ENCODE data around the gene LRRC14B.

LRRC14B gene

DNA sequence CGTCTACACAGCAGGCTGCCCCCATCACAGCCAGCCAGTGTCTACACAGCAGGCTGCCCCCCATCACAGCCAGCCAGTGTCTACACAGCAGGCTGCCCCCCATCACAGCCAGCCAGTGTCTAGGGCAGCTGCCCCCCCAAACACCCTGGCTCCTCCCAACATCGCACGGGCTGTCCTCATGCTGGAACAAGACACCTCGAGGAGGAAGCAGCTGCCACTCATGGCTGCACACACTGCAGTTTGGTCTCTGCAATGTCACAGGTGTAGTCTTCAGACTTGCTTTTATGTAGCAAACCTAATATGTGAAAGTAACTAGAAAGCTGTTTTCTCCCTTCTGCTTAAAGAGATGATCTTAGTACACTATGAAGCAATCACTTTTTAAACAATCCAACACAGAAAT is 9.7 kb downstream of the LRRC14B start:
- TF ChIP-seq, protein P1, sequence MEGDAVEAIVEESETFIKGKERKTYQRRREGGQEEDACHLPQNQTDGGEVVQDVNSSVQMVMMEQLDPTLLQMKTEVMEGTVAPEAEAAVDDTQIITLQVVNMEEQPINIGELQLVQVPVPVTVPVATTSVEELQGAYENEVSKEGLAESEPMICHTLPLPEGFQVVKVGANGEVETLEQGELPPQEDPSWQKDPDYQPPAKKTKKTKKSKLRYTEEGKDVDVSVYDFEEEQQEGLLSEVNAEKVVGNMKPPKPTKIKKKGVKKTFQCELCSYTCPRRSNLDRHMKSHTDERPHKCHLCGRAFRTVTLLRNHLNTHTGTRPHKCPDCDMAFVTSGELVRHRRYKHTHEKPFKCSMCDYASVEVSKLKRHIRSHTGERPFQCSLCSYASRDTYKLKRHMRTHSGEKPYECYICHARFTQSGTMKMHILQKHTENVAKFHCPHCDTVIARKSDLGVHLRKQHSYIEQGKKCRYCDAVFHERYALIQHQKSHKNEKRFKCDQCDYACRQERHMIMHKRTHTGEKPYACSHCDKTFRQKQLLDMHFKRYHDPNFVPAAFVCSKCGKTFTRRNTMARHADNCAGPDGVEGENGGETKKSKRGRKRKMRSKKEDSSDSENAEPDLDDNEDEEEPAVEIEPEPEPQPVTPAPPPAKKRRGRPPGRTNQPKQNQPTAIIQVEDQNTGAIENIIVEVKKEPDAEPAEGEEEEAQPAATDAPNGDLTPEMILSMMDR (IDR thresholded peaks at IDR 0.05; ENCODE audit: unreplicated experiment in 3 of 3): no peak
- H3K27me3 Mint-ChIP-seq (ENCODE audit: low read depth): no peaks in the 10 kb centered on the region
- no peak overlapping the region for H3K27ac Mint-ChIP-seq
- H3K9me3 Mint-ChIP-seq: no peaks in the 10 kb centered on the region
- peaks cover 24% of the 10 kb centered on the region for H3K4me1 Mint-ChIP-seq
- peaks cover 27% of the 10 kb centered on the region for H3K36me3 Mint-ChIP-seq (ENCODE audit: low read depth)
- no peak overlapping the region for H3K4me3 Mint-ChIP-seq

DNA sequence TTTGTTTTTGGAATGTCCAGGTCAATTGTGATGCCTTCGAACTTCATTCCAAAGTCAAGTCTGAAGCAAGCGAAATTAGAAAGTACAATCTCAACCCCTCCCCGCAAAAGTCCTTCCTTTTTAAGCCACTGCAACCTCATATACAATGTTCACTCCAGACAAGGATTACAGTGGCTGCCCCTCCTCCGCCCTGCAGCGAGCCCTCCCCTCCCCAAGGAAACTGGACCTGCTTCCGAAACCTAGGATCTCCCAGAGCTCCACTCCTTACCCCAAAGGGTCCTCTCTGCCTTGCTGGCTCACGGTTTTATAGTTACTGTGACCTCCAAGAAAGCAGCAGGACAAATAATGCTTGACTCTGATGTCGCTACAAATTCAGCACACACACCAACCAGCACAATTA is 10.4 kb downstream of the LRRC14B start:
- Mint-ChIP-seq H3K27ac (no peak overlapping the region), H3K27me3 (ENCODE audit: low read depth) (no peaks in the 10 kb centered on the region), H3K4me1 (peaks cover 24% of the 10 kb centered on the region)

DNA sequence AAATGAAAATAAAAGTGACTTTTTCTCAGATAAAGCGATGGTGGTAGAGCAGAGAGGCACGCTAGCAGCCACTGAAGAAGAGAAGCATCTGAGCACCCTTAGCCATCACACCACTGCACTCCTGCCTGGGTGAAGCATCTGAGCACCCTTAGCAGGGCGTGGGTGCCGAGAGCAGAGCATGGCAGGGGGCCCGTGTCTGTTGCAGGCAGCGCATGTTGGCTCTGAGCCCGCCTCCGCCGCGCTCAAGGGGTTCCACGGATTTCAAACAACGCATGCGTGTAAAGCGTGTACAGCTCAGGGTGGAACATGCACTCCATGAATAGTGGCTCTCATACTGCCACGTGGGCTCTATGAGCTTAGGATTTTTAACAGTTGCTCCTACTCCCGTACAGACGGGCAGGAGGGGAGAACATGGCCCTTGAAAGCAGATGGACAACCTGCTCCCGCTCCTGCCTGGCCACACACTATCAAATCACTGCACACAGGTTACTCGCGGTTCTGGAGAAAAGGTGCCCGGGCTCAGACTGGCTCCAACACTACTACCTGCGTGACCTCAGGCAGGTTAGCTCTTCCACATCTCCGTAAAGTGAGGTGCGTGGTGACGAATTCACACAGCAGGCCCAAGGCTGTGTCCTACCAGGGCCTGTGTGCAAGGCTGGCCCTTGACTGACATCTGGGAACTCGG is 12.1 kb downstream of the LRRC14B start:
- Mint-ChIP-seq H3K9me3 (no peaks in the 10 kb centered on the region), H3K27me3 (ENCODE audit: low read depth) (no peaks in the 10 kb centered on the region), H3K36me3 (ENCODE audit: low read depth) (peaks cover 30% of the 10 kb centered on the region), H3K4me3 (no peak overlapping the region), H3K27ac (no peak overlapping the region), H3K4me1 (peaks cover 31% of the 10 kb centered on the region)
- TF ChIP-seq, protein P1 (IDR thresholded peaks at IDR 0.05; ENCODE audit: unreplicated experiment in 3 of 3): no peak

More for the DNA sequence above, 10.4 kb downstream of the LRRC14B start:
- no peak overlapping the region for H3K4me3 Mint-ChIP-seq
- TF ChIP-seq, protein P1 (IDR thresholded peaks at IDR 0.05; ENCODE audit: unreplicated experiment in 3 of 3): no peak
- peaks cover 30% of the 10 kb centered on the region for H3K36me3 Mint-ChIP-seq (ENCODE audit: low read depth)
- no peaks in the 10 kb centered on the region for H3K9me3 Mint-ChIP-seq

DNA sequence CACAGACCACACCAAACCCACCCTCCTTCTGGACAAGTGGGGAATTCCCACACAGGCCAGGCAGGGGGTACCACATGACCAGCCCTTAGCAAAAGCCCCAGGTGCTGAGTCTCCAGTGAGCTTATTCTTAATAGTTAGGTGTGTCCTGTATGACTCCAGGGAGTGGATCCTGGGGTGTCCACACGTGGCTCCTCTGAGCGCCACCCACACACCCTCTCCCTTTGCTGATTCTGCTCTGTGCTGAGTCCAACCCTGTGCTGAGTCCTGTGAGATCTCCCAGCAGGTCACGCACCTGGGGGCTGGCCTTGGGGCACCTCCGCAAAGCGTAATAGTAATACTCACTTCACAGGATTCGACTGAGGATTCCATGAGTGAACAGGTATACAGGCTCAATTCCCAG is 12.7 kb downstream of the LRRC14B start:
- Mint-ChIP-seq H3K4me3 (no peak overlapping the region), H3K27me3 (ENCODE audit: low read depth) (no peaks in the 10 kb centered on the region), H3K4me1 (peaks cover 37% of the 10 kb centered on the region), H3K9me3 (no peaks in the 10 kb centered on the region), H3K27ac (no peak overlapping the region), H3K36me3 (ENCODE audit: low read depth) (peaks cover 30% of the 10 kb centered on the region)
- TF ChIP-seq, protein P1 (IDR thresholded peaks at IDR 0.05; ENCODE audit: unreplicated experiment in 3 of 3): no peak

DNA sequence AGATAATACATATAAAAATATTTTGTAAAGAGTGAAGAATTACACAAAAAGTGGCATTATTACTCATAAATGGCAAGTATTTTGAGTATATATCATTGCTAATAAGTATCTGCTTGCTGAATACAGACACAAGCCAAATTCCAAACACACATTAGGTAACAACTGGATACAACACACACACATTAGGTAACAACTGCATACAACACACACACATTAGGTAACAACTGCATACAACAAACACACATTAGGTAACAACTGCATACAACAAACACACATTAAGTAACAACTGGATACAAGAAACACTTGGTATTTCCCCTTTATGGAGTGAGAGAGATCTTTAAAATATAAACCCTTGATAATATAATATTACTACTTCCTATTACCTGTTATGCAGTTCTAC is 13.2 kb downstream of the LRRC14B start:
- no peak overlapping the region for H3K4me3 Mint-ChIP-seq
- H3K27ac Mint-ChIP-seq: no peak overlapping the region
- peaks cover 38% of the 10 kb centered on the region for H3K4me1 Mint-ChIP-seq
- TF ChIP-seq, protein P1 (IDR thresholded peaks at IDR 0.05; ENCODE audit: unreplicated experiment in 3 of 3): no peak
- no peaks in the 10 kb centered on the region for H3K27me3 Mint-ChIP-seq (ENCODE audit: low read depth)
- peaks cover 30% of the 10 kb centered on the region for H3K36me3 Mint-ChIP-seq (ENCODE audit: low read depth)
- no peaks in the 10 kb centered on the region for H3K9me3 Mint-ChIP-seq
